Measurements from ENCODE around the gene KIRREL3. TPM values are rescaled to one million over a fixed set of nuclear protein-coding genes. Genes with fewer than 3 reads are reported as not detected.

Gene KIRREL3
- total and polyA plus RNA-seq, 9 of the 15 experiments (the other 6 are each of a cell fraction or from before 2014, with no cell fraction given) = 0.04 to 0.10 TPM; not detected in 7

- TF ChIP-seq NR2C2 (CRISPR knock-in tag; IDR thresholded peaks at IDR 0.05) (no peak), NR2C2 (tag; IDR thresholded peaks at IDR 0.05) (peak; percentile 14; the same call in 1 of the 2 replicates)
Measured at GRCh38 chr11:126929179-126930061, 71.2 kb downstream of the KIRREL3 start (continued).

- no peak overlapping the region for H3K9ac ChIP-seq (ENCODE audit: insufficient read depth in 1 of 2, low read depth in 2 of 2, low read length in 2 of 2)
- CTCF ChIA-PET (ENCODE audit: low intra/inter-chr PET ratio) = no interaction called here
- WGBS (ENCODE audit: insufficient coverage, low coverage, missing lambda C conversion rate) = 0% methylated on average over 2 of the region's 2 CpGs
- no peak overlapping the region for H2AFZ ChIP-seq (ENCODE audit: low read depth, low read length)
- no peak for ATAC-seq
- H3K79me2 ChIP-seq (ENCODE audit: control insufficient read depth, insufficient read depth, low read length) = no peaks in the 10 kb centered on the region
- no peaks in the 10 kb centered on the region for H3K36me3 ChIP-seq (ENCODE audit: control insufficient read depth, insufficient read depth, low read length)
- no peak overlapping the region for H3K4me2 ChIP-seq (ENCODE audit: insufficient read depth, low read length)
- no peaks in the 10 kb centered on the region for H3K9me3 ChIP-seq (replicated peaks; ENCODE audit: control insufficient read depth, insufficient read depth, low read depth, low read length)
- DNase-seq (ENCODE audit: extremely low read depth in 1 of 4, low spot score in 3 of 4) = no peak
- intact Hi-C loops (cut with micrococcal nuclease) = no loop called here
- no peak for FAIRE-seq
- H3K4me3 ChIP-seq = no peak overlapping the region
- H3K9me1 ChIP-seq (ENCODE audit: control insufficient read depth, insufficient read depth, low read length) = no peaks in the 10 kb centered on the region
- H3K4me1 ChIP-seq (replicated peaks in 1 of 2; ENCODE audit: control insufficient read depth in 2 of 2, insufficient read depth in 2 of 2, low read length in 2 of 2) = no peaks in the 10 kb centered on the region
- H4K20me1 ChIP-seq (replicated peaks; ENCODE audit: control insufficient read depth, insufficient read depth, low read length) = no peaks in the 10 kb centered on the region
- H3K27me3 ChIP-seq (ENCODE audit: control insufficient read depth in 2 of 2, insufficient read depth in 2 of 2, low read length in 2 of 2) = no peaks in the 10 kb centered on the region
- no peak overlapping the region for H3K27ac ChIP-seq (ENCODE audit: extremely low read depth, low read depth, low read length)
- POLR2A ChIA-PET = no interaction called here
- in situ Hi-C loops (cut with MboI) = no loop called here
- no TSS peak for BruUV-seq (replicated peaks)
- no peak for TF ChIP-seq MITF (IDR thresholded peaks at IDR 0.05)
- no peak for TF ChIP-seq ATF2 (CRISPR knock-in tag; IDR thresholded peaks at IDR 0.05)
- TF ChIP-seq ZNF239 (CRISPR knock-in tag; IDR thresholded peaks at IDR 0.05) = no peak
- no peak for TF ChIP-seq CSDE1 (IDR thresholded peaks at IDR 0.05)
- TF ChIP-seq TBL1XR1 (IDR thresholded peaks at IDR 0.05; ENCODE audit: low read length in 2 of 2) = no peak
- TF ChIP-seq POLR3A (IDR thresholded peaks at IDR 0.05; ENCODE audit: borderline replicate concordance, extremely low read depth, insufficient read depth, insufficient read length) = no peak
- TF ChIP-seq NCOR1 (IDR thresholded peaks at IDR 0.05) = no peak
- no peak for TF ChIP-seq YBX1 (IDR thresholded peaks at IDR 0.05)
- TF ChIP-seq ZNF830 (CRISPR knock-in tag; IDR thresholded peaks at IDR 0.05) = no peak
- TF ChIP-seq ESRRB (CRISPR knock-in tag; IDR thresholded peaks at IDR 0.05; ENCODE audit: borderline replicate concordance) = no peak
- no peak for TF ChIP-seq WHSC1 (IDR thresholded peaks at IDR 0.05; ENCODE audit: low read length)
- TF ChIP-seq ZFX (CRISPR knock-in tag; IDR thresholded peaks at IDR 0.05) = no peak
- TF ChIP-seq LARP7 (IDR thresholded peaks at IDR 0.05) = no peak
Measured at GRCh38 chr11:126927623-126928022, 72.9 kb downstream of the KIRREL3 start.

All from K562 (cell line).